DND-41 (cell line): ENCODE measurements around the gene ANO8.
"Not testable (repeated sequence)": the region's sequence is repeated elsewhere in the genome, so short reads cannot be mapped to it uniquely, and the experiment has no call there.

Experiments used
- ATAC-seq: fragments of 200-7000 bp; cut with Tn5 transposase; 3 replicates; pipeline ENCODE4 v1.9.1; 2021; ENCODE audit warnings: low read depth; ENCODE audit not compliant: insufficient read depth
- DNase-seq: peaks from one replicate; pipeline ENCODE4 v3.0.0-alpha.2; 2020
- H2AFZ ChIP-seq: 2 replicates; pipeline ENCODE4 v1.6.0; 2012; ENCODE audit warnings: low read depth, low read length
- H3K27ac ChIP-seq: 2 replicates; pipeline ENCODE4 v1.5.1; 2012; ENCODE audit warnings: low read length, inconsistent platforms
- H3K27me3 ChIP-seq: fragments of 200-600 bp; sonication (generic); 2 replicates; pipeline ENCODE4 v1.6.0; 2012; ENCODE audit warnings: low read length, mild to moderate bottlenecking, inconsistent platforms; ENCODE audit not compliant: insufficient read depth, poor library complexity
- H3K36me3 ChIP-seq: 2 replicates; pipeline ENCODE4 v1.5.1; 2012; ENCODE audit warnings: low read length, inconsistent platforms; ENCODE audit not compliant: insufficient read depth
- H3K4me1 ChIP-seq: 2 replicates; pipeline ENCODE4 v1.5.1; 2012; ENCODE audit warnings: mild to moderate bottlenecking, low read length; ENCODE audit not compliant: insufficient read depth
- H3K4me2 ChIP-seq: 2 replicates; pipeline ENCODE4 v1.6.0; 2012; ENCODE audit warnings: mild to moderate bottlenecking, moderate library complexity, low read length, inconsistent platforms; ENCODE audit not compliant: insufficient read depth
- H3K4me3 ChIP-seq, 2 experiments: fragments of 200-600 bp in 1 of 2; shearing (Covaris generic) in 1 of 2; 2 replicates each; pipeline ENCODE4 v1.5.1; 2012 to 2016; ENCODE audit warnings: inconsistent platforms in 2 of 2, low read length in 2 of 2, mild to moderate bottlenecking in 2 of 2, low read depth in 1 of 2, moderate library complexity in 1 of 2
- H3K79me2 ChIP-seq: 2 replicates; pipeline ENCODE4 v1.6.0; 2012; ENCODE audit warnings: low read length, inconsistent platforms; ENCODE audit not compliant: insufficient read depth
- H3K9ac ChIP-seq: 2 replicates; pipeline ENCODE4 v1.6.0; 2012; ENCODE audit warnings: low read depth, mild to moderate bottlenecking, inconsistent platforms, low read length, moderate library complexity
- H3K9me3 ChIP-seq: 2 replicates; pipeline ENCODE4 v1.5.1; 2012; ENCODE audit warnings: low read length, moderate library complexity, mild to moderate bottlenecking, inconsistent platforms; ENCODE audit not compliant: insufficient read depth, severe bottlenecking
- H4K20me1 ChIP-seq: 2 replicates; pipeline ENCODE4 v1.6.0; 2012; ENCODE audit warnings: low read length; ENCODE audit not compliant: insufficient read depth
- EZH2 ChIP-seq: IDR thresholded peaks from 3 replicates; pipeline ENCODE4 v1.6.1; 2012; ENCODE audit warnings: borderline replicate concordance, low read depth, mild to moderate bottlenecking, moderate library complexity, low read length, inconsistent platforms; ENCODE audit not compliant: severe bottlenecking
- TF ChIP-seq, protein P1 (sequence below): IDR thresholded peaks from 2 replicates; pipeline ENCODE4 v1.5.1; 2012; ENCODE audit warnings: borderline replicate concordance, low read length, moderate library complexity, mild to moderate bottlenecking; ENCODE audit not compliant: poor library complexity, severe bottlenecking; ENCODE audit errors: extremely low read depth

The ANO8 gene

GRCh38 chr19:17296273-17296672 lies 38.4 kb downstream of the ANO8 start:
- Histone ChIP-seq H2AFZ (no peak overlapping the region), H3K27ac (no peak overlapping the region), H3K9ac (no peak overlapping the region), H3K79me2 (peaks cover 9% of the 10 kb centered on the region; the same call in 1 of the 2 replicates), H3K4me3 (no peak overlapping the region), H3K4me2 (no peak overlapping the region), H3K9me3 (peaks cover 3% of the 10 kb centered on the region), H3K27me3 (no peaks in the 10 kb centered on the region), H3K36me3 (peaks cover 7% of the 10 kb centered on the region; the same call in 1 of the 2 replicates), H4K20me1 (no peaks in the 10 kb centered on the region; the same call in 1 of the 2 replicates), H3K4me1 (peaks cover 28% of the 10 kb centered on the region)
- DNase-seq (no peak), ATAC-seq (no peak)
- TF ChIP-seq EZH2: no peak
- TF ChIP-seq, protein P1, sequence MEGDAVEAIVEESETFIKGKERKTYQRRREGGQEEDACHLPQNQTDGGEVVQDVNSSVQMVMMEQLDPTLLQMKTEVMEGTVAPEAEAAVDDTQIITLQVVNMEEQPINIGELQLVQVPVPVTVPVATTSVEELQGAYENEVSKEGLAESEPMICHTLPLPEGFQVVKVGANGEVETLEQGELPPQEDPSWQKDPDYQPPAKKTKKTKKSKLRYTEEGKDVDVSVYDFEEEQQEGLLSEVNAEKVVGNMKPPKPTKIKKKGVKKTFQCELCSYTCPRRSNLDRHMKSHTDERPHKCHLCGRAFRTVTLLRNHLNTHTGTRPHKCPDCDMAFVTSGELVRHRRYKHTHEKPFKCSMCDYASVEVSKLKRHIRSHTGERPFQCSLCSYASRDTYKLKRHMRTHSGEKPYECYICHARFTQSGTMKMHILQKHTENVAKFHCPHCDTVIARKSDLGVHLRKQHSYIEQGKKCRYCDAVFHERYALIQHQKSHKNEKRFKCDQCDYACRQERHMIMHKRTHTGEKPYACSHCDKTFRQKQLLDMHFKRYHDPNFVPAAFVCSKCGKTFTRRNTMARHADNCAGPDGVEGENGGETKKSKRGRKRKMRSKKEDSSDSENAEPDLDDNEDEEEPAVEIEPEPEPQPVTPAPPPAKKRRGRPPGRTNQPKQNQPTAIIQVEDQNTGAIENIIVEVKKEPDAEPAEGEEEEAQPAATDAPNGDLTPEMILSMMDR: no peak

DNA sequence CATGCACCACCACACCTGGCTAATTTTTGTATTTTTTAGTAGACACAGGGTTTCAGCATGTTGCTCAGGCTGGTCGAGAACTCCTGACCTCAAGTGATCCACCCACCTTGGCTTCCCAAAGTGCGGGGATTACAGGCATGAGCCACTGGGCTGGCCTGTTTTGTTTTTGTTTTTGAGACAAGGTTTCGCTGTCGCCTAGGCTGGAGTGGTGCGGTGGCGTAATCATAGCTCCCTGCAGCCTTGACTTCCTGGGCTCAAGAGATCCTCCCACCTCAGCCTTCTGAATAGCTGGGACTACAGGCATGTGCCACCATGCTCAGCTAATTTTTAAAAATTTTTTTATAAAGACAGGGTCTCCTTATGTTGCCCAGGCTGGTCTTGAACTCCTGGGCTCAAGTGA lies 39.1 kb downstream of the ANO8 start:
- H3K4me1 ChIP-seq: peaks cover 28% of the 10 kb centered on the region
- not testable (repeated sequence) for H3K9ac ChIP-seq, H3K79me2 ChIP-seq, H3K27me3 ChIP-seq, H3K36me3 ChIP-seq, H2AFZ ChIP-seq, ATAC-seq, H3K4me2 ChIP-seq, H3K9me3 ChIP-seq, DNase-seq, H3K27ac ChIP-seq, H3K4me3 ChIP-seq, H4K20me1 ChIP-seq

- no peak overlapping the region for H2AFZ ChIP-seq
- ATAC-seq: no peak
- TF ChIP-seq EZH2: no peak
- TF ChIP-seq, protein P1: no peak
- H3K9me3 ChIP-seq: peaks cover 3% of the 10 kb centered on the region
- no peak overlapping the region for H3K9ac ChIP-seq
- no peak overlapping the region for H3K4me3 ChIP-seq
- DNase-seq: peak; percentile 55
- H3K27ac ChIP-seq: no peak overlapping the region
- H3K4me2 ChIP-seq: peak overlapping the region; percentile 99; the same call in 1 of the 2 replicates
- no peaks in the 10 kb centered on the region for H3K27me3 ChIP-seq
- peaks cover 28% of the 10 kb centered on the region for H3K4me1 ChIP-seq
- peaks cover 7% of the 10 kb centered on the region; the same call in 1 of the 2 replicates for H3K36me3 ChIP-seq
- H4K20me1 ChIP-seq: no peaks in the 10 kb centered on the region; the same call in 1 of the 2 replicates
- peaks cover 9% of the 10 kb centered on the region; the same call in 1 of the 2 replicates for H3K79me2 ChIP-seq
Observed at GRCh38 chr19:17294051-17294891, 40.4 kb downstream of the ANO8 start.

- H3K9ac ChIP-seq: peak overlapping the region; percentile 30; the same call in 1 of the 2 replicates
- H3K36me3 ChIP-seq: peaks cover 7% of the 10 kb centered on the region; the same call in 1 of the 2 replicates
- H2AFZ ChIP-seq: no peak overlapping the region
- no peaks in the 10 kb centered on the region; the same call in 1 of the 2 replicates for H4K20me1 ChIP-seq
- no peak for ATAC-seq
- TF ChIP-seq, protein P1: no peak
- no peak for TF ChIP-seq EZH2
- H3K27ac ChIP-seq: no peak overlapping the region
- peaks cover 28% of the 10 kb centered on the region for H3K4me1 ChIP-seq
- peaks cover 9% of the 10 kb centered on the region; the same call in 1 of the 2 replicates for H3K79me2 ChIP-seq
- peak overlapping the region; percentile 99 for H3K4me2 ChIP-seq
- peaks cover 3% of the 10 kb centered on the region for H3K9me3 ChIP-seq
- no peak overlapping the region for H3K4me3 ChIP-seq
- DNase-seq: no peak
- H3K27me3 ChIP-seq: no peaks in the 10 kb centered on the region
Observed at GRCh38 chr19:17293605-17294004, 41.0 kb downstream of the ANO8 start.
